GM18508 (cell line): ENCODE data around the gene BCORL1.

Source experiments
- ATAC-seq: cut with Tn5 transposase; IDR thresholded peaks from one replicate; pipeline ENCODE4 v1.9.1; 2021; ENCODE audit warnings: moderate number of reproducible peaks; ENCODE audit not compliant: insufficient read depth, unreplicated experiment

BCORL1 gene

GRCh38 chrX:129982300-129983251 lies at the start of gene BCORL1:
TSS of gene BCORL1 (plus strand) at chrX:129982635. CDS start at chrX:130005232, 22,597 bp downstream.
- ATAC-seq = peak; percentile 83

- no peak for ATAC-seq
These were observed 49.6 kb upstream of the BCORL1 start for GRCh38 chrX:129932821-129933321.

- ATAC-seq = no peak
These were observed 48.7 kb upstream of the BCORL1 start for GRCh38 chrX:129933700-129934099.

GRCh38 chrX:129934461-129934860 lies 48.0 kb upstream of the BCORL1 start:
- ATAC-seq = no peak

GRCh38 chrX:129934952-129935351 lies 47.5 kb upstream of the BCORL1 start:
- no peak for ATAC-seq

- ATAC-seq = no peak
These were observed 44.4 kb upstream of the BCORL1 start for GRCh38 chrX:129938081-129938480.

- ATAC-seq = no peak
These were observed 42.4 kb upstream of the BCORL1 start for GRCh38 chrX:129939986-129940385.

- no peak for ATAC-seq
These were observed 41.7 kb upstream of the BCORL1 start for GRCh38 chrX:129940721-129941120.

- no peak for ATAC-seq
These were observed 37.3 kb upstream of the BCORL1 start for GRCh38 chrX:129945131-129945530.

- no peak for ATAC-seq
These were observed 29.1 kb upstream of the BCORL1 start for GRCh38 chrX:129953334-129953648.

- ATAC-seq = no peak
These were observed 28.6 kb upstream of the BCORL1 start for GRCh38 chrX:129953881-129954280.

- ATAC-seq = no peak
These were observed 27.6 kb upstream of the BCORL1 start for GRCh38 chrX:129954804-129955203.

GRCh38 chrX:129955682-129956081 lies 26.8 kb upstream of the BCORL1 start:
- ATAC-seq = no peak

- no peak for ATAC-seq
These were observed 26.3 kb upstream of the BCORL1 start for GRCh38 chrX:129956145-129956544.

GRCh38 chrX:129956765-129957164 lies 25.7 kb upstream of the BCORL1 start:
- ATAC-seq = no peak

GRCh38 chrX:129957241-129958082 lies 25.0 kb upstream of the BCORL1 start:
- no peak for ATAC-seq

GRCh38 chrX:129958083-129958465 lies 24.4 kb upstream of the BCORL1 start:
- no peak for ATAC-seq

GRCh38 chrX:129958814-129959492 lies 23.5 kb upstream of the BCORL1 start:
- no peak for ATAC-seq

- no peak for ATAC-seq
These were observed 23.0 kb upstream of the BCORL1 start for GRCh38 chrX:129959493-129959832.

GRCh38 chrX:129961180-129962083 lies 21.0 kb upstream of the BCORL1 start:
- ATAC-seq = peak; percentile 88
